Measurements from ENCODE around the gene UHRF1.

UHRF1 gene

DNA sequence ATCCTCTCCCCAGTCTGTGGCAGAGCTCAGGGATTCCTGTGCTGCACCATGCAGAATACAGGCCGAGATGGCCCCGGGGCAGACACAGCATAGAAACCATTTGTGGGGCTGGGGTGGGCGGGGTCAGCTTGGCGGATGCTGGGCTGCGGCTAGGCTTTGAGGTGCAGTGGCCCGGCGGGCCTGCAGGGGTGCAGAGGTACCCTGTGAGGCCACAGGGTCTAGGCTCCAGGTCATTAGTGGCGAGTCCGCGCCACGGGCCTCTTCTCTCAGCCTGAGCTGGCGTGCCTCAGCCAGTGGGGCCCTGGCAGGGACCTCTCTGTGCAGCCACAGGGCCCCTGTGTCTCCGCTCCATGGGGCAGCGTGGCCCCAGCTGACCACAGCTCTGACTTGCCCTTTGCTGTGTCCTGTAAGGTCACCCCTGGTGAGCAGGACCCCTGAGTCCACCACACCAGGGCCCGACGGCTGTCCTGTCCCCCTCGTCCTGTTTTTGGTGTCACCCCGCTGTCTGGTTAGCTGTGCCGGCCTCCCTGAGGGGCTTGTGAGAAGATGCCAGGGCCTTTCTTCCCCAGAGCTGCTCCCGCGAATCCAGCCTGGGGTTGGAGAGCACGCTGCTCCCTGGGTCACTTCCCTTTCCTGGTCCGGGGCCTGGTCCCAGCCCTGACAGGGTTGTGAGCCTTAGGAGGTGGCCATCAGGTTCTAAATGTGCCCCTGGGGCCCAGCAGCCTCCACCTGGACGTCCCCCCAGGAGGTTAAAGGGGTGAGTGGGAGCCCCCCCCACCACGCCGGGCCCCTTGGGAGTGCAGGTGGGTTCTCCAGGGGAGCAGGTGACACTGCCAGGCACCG is 71.8 kb downstream of the UHRF1 start:
- no peaks in the 10 kb centered on the region for H3K9me2 ChIP-seq (ENCODE audit: low read depth, low read length)
- H3K27me3 ChIP-seq (ENCODE audit: insufficient read depth, low read length): no peaks in the 10 kb centered on the region
- no peaks in the 10 kb centered on the region for H3F3A ChIP-seq (ENCODE audit: insufficient read depth, low read length)
- peak overlapping the region; percentile 79 for H3K27ac ChIP-seq (ENCODE audit: low read depth, low read length, poor library complexity, severe bottlenecking)
- H4K20me1 ChIP-seq (ENCODE audit: insufficient read depth, low read length): no peaks in the 10 kb centered on the region
- peak overlapping the region; percentile 3; the same call in 1 of the 2 replicates for H3K4me2 ChIP-seq (ENCODE audit: low read length)
- TF ChIP-seq, protein P1, sequence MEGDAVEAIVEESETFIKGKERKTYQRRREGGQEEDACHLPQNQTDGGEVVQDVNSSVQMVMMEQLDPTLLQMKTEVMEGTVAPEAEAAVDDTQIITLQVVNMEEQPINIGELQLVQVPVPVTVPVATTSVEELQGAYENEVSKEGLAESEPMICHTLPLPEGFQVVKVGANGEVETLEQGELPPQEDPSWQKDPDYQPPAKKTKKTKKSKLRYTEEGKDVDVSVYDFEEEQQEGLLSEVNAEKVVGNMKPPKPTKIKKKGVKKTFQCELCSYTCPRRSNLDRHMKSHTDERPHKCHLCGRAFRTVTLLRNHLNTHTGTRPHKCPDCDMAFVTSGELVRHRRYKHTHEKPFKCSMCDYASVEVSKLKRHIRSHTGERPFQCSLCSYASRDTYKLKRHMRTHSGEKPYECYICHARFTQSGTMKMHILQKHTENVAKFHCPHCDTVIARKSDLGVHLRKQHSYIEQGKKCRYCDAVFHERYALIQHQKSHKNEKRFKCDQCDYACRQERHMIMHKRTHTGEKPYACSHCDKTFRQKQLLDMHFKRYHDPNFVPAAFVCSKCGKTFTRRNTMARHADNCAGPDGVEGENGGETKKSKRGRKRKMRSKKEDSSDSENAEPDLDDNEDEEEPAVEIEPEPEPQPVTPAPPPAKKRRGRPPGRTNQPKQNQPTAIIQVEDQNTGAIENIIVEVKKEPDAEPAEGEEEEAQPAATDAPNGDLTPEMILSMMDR (IDR thresholded peaks at IDR 0.05; ENCODE audit: low read length): no peak
- no peak for TF ChIP-seq EZH2 (IDR thresholded peaks at IDR 0.05; ENCODE audit: borderline replicate concordance, low read length)
- no peak overlapping the region for H3K9ac ChIP-seq (ENCODE audit: low read length)
- no peak overlapping the region for H2AFZ ChIP-seq (ENCODE audit: low read length)
- no peaks in the 10 kb centered on the region for H3K79me2 ChIP-seq (ENCODE audit: insufficient read depth, low read length)
- no peaks in the 10 kb centered on the region for H3K9me3 ChIP-seq (ENCODE audit: low read length)
- H3K4me1 ChIP-seq (ENCODE audit: insufficient read depth, low read length, severe bottlenecking): peaks cover 65% of the 10 kb centered on the region
- H3K36me3 ChIP-seq (ENCODE audit: insufficient read depth, low read length): peaks cover 9% of the 10 kb centered on the region; the same call in 1 of the 2 replicates
- no peak overlapping the region for H3K4me3 ChIP-seq (ENCODE audit: low read depth, low read length, poor library complexity, severe bottlenecking)

DNA sequence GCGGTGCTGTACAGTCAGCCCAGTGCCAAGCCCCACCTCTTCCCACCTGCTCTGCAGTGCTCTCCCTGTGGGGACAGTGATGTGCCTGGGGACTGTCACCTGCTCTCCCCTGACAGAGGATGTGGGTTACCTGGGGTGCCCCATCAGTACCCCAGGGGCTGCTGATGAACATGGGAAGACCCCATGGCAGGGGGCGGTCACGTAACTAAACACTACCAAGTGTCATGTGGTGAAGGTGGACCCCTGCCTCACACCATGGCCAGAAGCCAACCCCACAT is 72.3 kb downstream of the UHRF1 start:
- H3K36me3 ChIP-seq (ENCODE audit: insufficient read depth, low read length): peaks cover 9% of the 10 kb centered on the region; the same call in 1 of the 2 replicates
- H3F3A ChIP-seq (ENCODE audit: insufficient read depth, low read length): no peaks in the 10 kb centered on the region
- no peak overlapping the region; the same call in 1 of the 2 replicates for H3K4me2 ChIP-seq (ENCODE audit: low read length)
- H4K20me1 ChIP-seq (ENCODE audit: insufficient read depth, low read length): no peaks in the 10 kb centered on the region
- no peaks in the 10 kb centered on the region for H3K79me2 ChIP-seq (ENCODE audit: insufficient read depth, low read length)
- peaks cover 65% of the 10 kb centered on the region for H3K4me1 ChIP-seq (ENCODE audit: insufficient read depth, low read length, severe bottlenecking)
- H2AFZ ChIP-seq (ENCODE audit: low read length): no peak overlapping the region
- H3K9me3 ChIP-seq (ENCODE audit: low read length): no peaks in the 10 kb centered on the region
- TF ChIP-seq, protein P1 (IDR thresholded peaks at IDR 0.05; ENCODE audit: low read length): no peak
- no peaks in the 10 kb centered on the region for H3K27me3 ChIP-seq (ENCODE audit: insufficient read depth, low read length)
- H3K9ac ChIP-seq (ENCODE audit: low read length): no peak overlapping the region
- no peaks in the 10 kb centered on the region for H3K9me2 ChIP-seq (ENCODE audit: low read depth, low read length)
- peak overlapping the region; percentile 79 for H3K27ac ChIP-seq (ENCODE audit: low read depth, low read length, poor library complexity, severe bottlenecking)
- no peak overlapping the region for H3K4me3 ChIP-seq (ENCODE audit: low read depth, low read length, poor library complexity, severe bottlenecking)

DNA sequence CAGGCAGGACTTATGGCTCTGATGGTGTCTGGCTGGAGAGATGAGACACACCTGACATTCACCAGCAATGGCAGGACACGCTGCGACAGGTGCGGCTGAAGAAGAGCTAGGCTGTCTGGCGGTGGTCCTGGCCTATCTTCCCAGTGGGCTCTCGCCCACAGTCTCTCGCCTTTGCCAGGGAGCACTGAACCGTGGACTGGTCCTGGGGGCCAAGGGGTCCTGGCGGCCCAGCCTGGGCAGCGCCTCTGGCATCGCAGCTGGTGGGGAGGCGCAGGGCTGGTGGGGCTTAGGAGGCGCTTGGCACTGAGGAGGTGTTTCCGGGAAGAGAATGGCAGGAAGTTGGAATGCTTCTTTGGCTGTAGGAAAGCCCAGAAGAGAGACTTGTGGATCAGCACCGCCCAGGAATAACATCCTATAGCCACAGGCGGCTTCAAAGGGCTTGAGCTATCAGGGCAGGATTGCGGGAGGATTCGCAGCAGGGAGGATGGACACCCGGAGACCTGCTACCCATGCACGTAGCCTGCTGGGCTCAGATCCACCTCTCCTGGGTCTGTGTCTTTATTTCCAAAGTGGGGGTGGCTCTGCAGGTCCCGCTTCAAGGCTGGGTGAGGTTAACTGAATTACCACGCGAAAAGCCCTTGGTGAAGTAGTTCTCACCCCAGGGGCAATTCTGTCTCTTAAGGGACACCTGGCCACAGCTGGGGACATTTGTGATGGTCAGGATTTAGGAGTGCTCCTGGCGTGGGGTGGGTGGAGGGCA is 74.2 kb downstream of the UHRF1 start:
- Histone ChIP-seq H3K4me1 (ENCODE audit: insufficient read depth, low read length, severe bottlenecking) (peaks cover 65% of the 10 kb centered on the region), H3K4me3 (ENCODE audit: low read depth, low read length, poor library complexity, severe bottlenecking) (no peak overlapping the region), H3K9ac (ENCODE audit: low read length) (no peak overlapping the region), H2AFZ (ENCODE audit: low read length) (no peak overlapping the region), H3K36me3 (ENCODE audit: insufficient read depth, low read length) (0 out of 2 replicates have a peak, but pooled peaks cover 4% of the 10 kb centered on the region), H3K9me3 (ENCODE audit: low read length) (no peaks in the 10 kb centered on the region), H3K9me2 (ENCODE audit: low read depth, low read length) (no peaks in the 10 kb centered on the region), H3K4me2 (ENCODE audit: low read length) (no peak overlapping the region; the same call in 1 of the 2 replicates), H3F3A (ENCODE audit: insufficient read depth, low read length) (no peaks in the 10 kb centered on the region), H3K79me2 (ENCODE audit: insufficient read depth, low read length) (0 out of 2 replicates have a peak, but pooled peaks cover under 1% of the 10 kb centered on the region), H4K20me1 (ENCODE audit: insufficient read depth, low read length) (no peaks in the 10 kb centered on the region), H3K27me3 (ENCODE audit: insufficient read depth, low read length) (no peaks in the 10 kb centered on the region), H3K27ac (ENCODE audit: low read depth, low read length, poor library complexity, severe bottlenecking) (peak overlapping the region; percentile 61)
- TF ChIP-seq EZH2 (IDR thresholded peaks at IDR 0.05; ENCODE audit: borderline replicate concordance, low read length): no peak
- TF ChIP-seq, protein P1 (IDR thresholded peaks at IDR 0.05; ENCODE audit: low read length): no peak

Measured in OCI-LY1 (cell line).